HCT116 (cell line): Measurements from ENCODE around the gene ARL15. TPM values are rescaled to one million over a fixed set of nuclear protein-coding genes. Genes with fewer than 3 reads are reported as not detected.

Source experiments
- ATAC-seq: fragments of 200-7000 bp; cut with Tn5 transposase; 2 replicates; pipeline ENCODE4 v1.9.1; 2020; ENCODE audit warnings: mild to moderate bottlenecking, moderate library complexity
- BruUV-seq: library from RNA; stranded (reverse); fragments of 400-500 nt; replicated peaks from 2 replicates; lab custom pipeline; 2021; lab: Mats Ljungman, UMichigan
- CTCF ChIA-PET: fragments of 300-600 bp; sonication (Branson Sonifier 250); formaldehyde crosslinking; loops from one replicate; lab custom pipeline; 2021; ENCODE audit warnings: antibody characterized with exemption; lab: Charles Lee
- POLR2A ChIA-PET: fragments of 300-600, 350-600 bp; sonication (Branson Sonifier 250); formaldehyde crosslinking; loops from one replicate; lab custom pipeline; 2021; ENCODE audit warnings: antibody characterized with exemption; lab: Charles Lee
- RAD21 ChIA-PET, 2 experiments: fragments of 300-600 bp; sonication (Branson Sonifier 250); formaldehyde crosslinking; loops; one replicate each; lab custom pipeline; 2023; ENCODE audit warnings: low total read pairs in 2 of 2; ENCODE audit not compliant: uncharacterized antibody in 2 of 2, unreplicated experiment in 2 of 2, low non-redundant PET in 1 of 2; lab: Charles Lee
- DNase-seq: peaks from one replicate; pipeline ENCODE4 v3.0.0-alpha.2; 2010; ENCODE audit warnings: low read depth, low spot score
- H2AFZ ChIP-seq: fragments of 200-600 bp; shearing (Covaris generic), sonication (generic); 2 replicates; pipeline ENCODE4 v1.6.1; 2017; ENCODE audit warnings: low read depth, mixed run types, mixed read lengths, antibody characterized with exemption, low read length; ENCODE audit not compliant: poor library complexity, severe bottlenecking
- H3K27ac ChIP-seq: 2 replicates; pipeline ENCODE4 v1.5.1; 2012; ENCODE audit warnings: low read depth, low read length
- H3K27me3 ChIP-seq: fragments of 200-600 bp; sonication (generic); 2 replicates; pipeline ENCODE4 v1.6.1; 2016; ENCODE audit warnings: mixed run types, low read length, mixed read lengths; ENCODE audit not compliant: insufficient read depth
- H3K36me3 ChIP-seq, 2 experiments: fragments of 200-500 bp in 1 of 2; fragments of 200-600 bp in 1 of 2; sonication (Bioruptor generic) in 1 of 2; sonication (generic) in 1 of 2; 2 replicates each; pipeline versions ENCODE4 v1.5.1 to v1.6.1; 2014 to 2016; ENCODE audit warnings: low read length in 2 of 2, inconsistent platforms in 1 of 2, mixed read lengths in 1 of 2, mixed run types in 1 of 2; ENCODE audit not compliant: insufficient read depth in 2 of 2, control insufficient read depth in 1 of 2
- H3K4me1 ChIP-seq, 2 experiments: fragments of 200-600 bp in 1 of 2; sonication (generic) in 1 of 2; 2 replicates each; pipeline versions ENCODE4 v1.5.1 to v1.6.1; 2012 to 2017; ENCODE audit warnings: low read length in 2 of 2, inconsistent platforms in 1 of 2, mild to moderate bottlenecking in 1 of 2, mixed read lengths in 1 of 2, mixed run types in 1 of 2, moderate library complexity in 1 of 2; ENCODE audit not compliant: insufficient read depth in 2 of 2, control insufficient read depth in 1 of 2
- H3K4me2 ChIP-seq: fragments of 200-600 bp; sonication (generic); 2 replicates; pipeline ENCODE4 v1.6.1; 2017; ENCODE audit warnings: mixed run types, low read length, mixed read lengths
- H3K4me3 ChIP-seq, 2 experiments: fragments of 200-600 bp in 1 of 2; sonication (generic) in 1 of 2; replicated peaks in 1 of 2; 2 replicates each; pipeline ENCODE4 v1.5.1; 2011 to 2016; ENCODE audit warnings: low read length in 2 of 2, control low read depth in 1 of 2, low read depth in 1 of 2, mild to moderate bottlenecking in 1 of 2, mixed read lengths in 1 of 2, mixed run types in 1 of 2
- H3K79me2 ChIP-seq: fragments of 200-600 bp; sonication (generic); 2 replicates; pipeline ENCODE4 v1.6.1; 2017; ENCODE audit warnings: mild to moderate bottlenecking, mixed run types, low read length, moderate library complexity, mixed read lengths; ENCODE audit not compliant: insufficient read depth
- H3K9ac ChIP-seq: fragments of 200-600 bp; sonication (generic); 2 replicates; pipeline ENCODE4 v1.6.1; 2016; ENCODE audit warnings: low read length, mixed read lengths
- H3K9me2 ChIP-seq: fragments of 200-600 bp; sonication (generic), shearing (Covaris generic); 2 replicates; pipeline ENCODE4 v1.6.1; 2017; ENCODE audit warnings: mixed run types, mild to moderate bottlenecking, moderate library complexity; ENCODE audit not compliant: insufficient read depth
- H3K9me3 ChIP-seq, 2 experiments: fragments of 200-500 bp in 1 of 2; fragments of 200-600 bp in 1 of 2; sonication (Bioruptor generic) in 1 of 2; sonication (generic) in 1 of 2; 2 replicates each; pipeline ENCODE4 v1.6.1; 2014 to 2017; ENCODE audit warnings: low read length in 2 of 2, mixed read lengths in 2 of 2, inconsistent platforms in 1 of 2, low read depth in 1 of 2, mild to moderate bottlenecking in 1 of 2, mixed run types in 1 of 2, moderate library complexity in 1 of 2; ENCODE audit not compliant: control insufficient read depth in 1 of 2, insufficient read depth in 1 of 2
- H4K20me1 ChIP-seq: fragments of 200-600 bp; sonication (generic), shearing (Covaris generic); 2 replicates; pipeline ENCODE4 v1.6.1; 2017; ENCODE audit warnings: mixed run types, mild to moderate bottlenecking, moderate library complexity; ENCODE audit not compliant: insufficient read depth
- CBX3 ChIP-seq: IDR thresholded peaks from 2 replicates; pipeline ENCODE4 v1.6.1; 2012; ENCODE audit warnings: low read depth
- CEBPB ChIP-seq: IDR thresholded peaks from 2 replicates; pipeline ENCODE4 v1.6.1; 2012; ENCODE audit warnings: low read depth
- ELF1 ChIP-seq: IDR thresholded peaks from 2 replicates; pipeline ENCODE4 v1.6.1; 2012; ENCODE audit warnings: low read depth, borderline replicate concordance
- EZH2 ChIP-seq: fragments of 200-600 bp; sonication (generic); IDR thresholded peaks from 2 replicates; pipeline ENCODE4 v1.6.1; 2017; ENCODE audit warnings: antibody characterized with exemption, mixed run types
- EZH2phosphoT487 ChIP-seq: fragments of 200-600 bp; IDR thresholded peaks from 2 replicates; pipeline ENCODE4 v1.6.1; 2018; ENCODE audit warnings: antibody characterized with exemption, borderline replicate concordance
- JUND ChIP-seq: IDR thresholded peaks from 2 replicates; pipeline ENCODE4 v1.6.1; 2012
- POLR2A ChIP-seq: IDR thresholded peaks from 2 replicates; pipeline ENCODE4 v1.7.0; 2011; ENCODE audit warnings: borderline replicate concordance; ENCODE audit not compliant: insufficient read depth, insufficient read length; ENCODE audit errors: extremely low read depth
- SIN3A ChIP-seq: IDR thresholded peaks from 2 replicates; pipeline ENCODE4 v1.6.1; 2012; ENCODE audit warnings: low read depth
- SP1 ChIP-seq: IDR thresholded peaks from 2 replicates; pipeline ENCODE4 v1.6.1; 2012; ENCODE audit warnings: low read depth
- SRF ChIP-seq: IDR thresholded peaks from 2 replicates; pipeline ENCODE4 v1.6.1; 2012; ENCODE audit warnings: low read depth
- TCF7L2 ChIP-seq: IDR thresholded peaks from 2 replicates; pipeline ENCODE4 v1.7.0; 2011; ENCODE audit warnings: borderline replicate concordance, inconsistent platforms; ENCODE audit not compliant: insufficient read depth, insufficient read length; ENCODE audit errors: extremely low read depth
- ZFX ChIP-seq: fragments of 450-650 bp; IDR thresholded peaks from 2 replicates; pipeline ENCODE4 v1.6.1; 2017
- ZNF274 ChIP-seq: fragments of 200-500 bp; sonication (Bioruptor generic); IDR thresholded peaks from 2 replicates; pipeline ENCODE4 v1.6.1; 2014; ENCODE audit warnings: mild to moderate bottlenecking, low read depth, low read length, inconsistent platforms
- intact Hi-C: fragments of 100-400 bp; cut with micrococcal nuclease; formaldehyde crosslinking; loops from 2 replicates; pipeline ENCODE4 v1.10.0; 2022
- total RNA-seq: library from RNA; stranded (reverse); gene quantifications from one replicate; pipeline ENCODE4 v1.2.1, GENCODE V29; 2021; ENCODE audit not compliant: unreplicated experiment
- TF ChIP-seq, protein P1 (sequence below): IDR thresholded peaks from 2 replicates; pipeline ENCODE4 v1.6.1; 2011; ENCODE audit warnings: mild to moderate bottlenecking, low read length, moderate library complexity; ENCODE audit not compliant: insufficient replicate concordance; ENCODE audit errors: extremely low read depth
- TF ChIP-seq, protein P2 (sequence below): IDR thresholded peaks from 2 replicates; pipeline ENCODE4 v1.6.1; 2012
- TF ChIP-seq, protein P3 (sequence below): IDR thresholded peaks from 2 replicates; pipeline ENCODE4 v1.6.1; 2012

Gene ARL15
- total RNA-seq, 1 experiment from 2014 or later, result 15.0 TPM

GRCh38 chr5:53928641-53929040 is 381.7 kb downstream of the ARL15 start:
- H2AFZ ChIP-seq, result no peak overlapping the region
- BruUV-seq, result no TSS peak
- H3K4me3 ChIP-seq, result no peak overlapping the region
- ChIA-PET CTCF (no interaction called here), RAD21 (no interaction called here), POLR2A (no interaction called here)
- no peaks in the 10 kb centered on the region for H3K79me2 ChIP-seq
- H3K27me3 ChIP-seq, result no peaks in the 10 kb centered on the region
- intact Hi-C loops, result no loop called here
- H3K9me3 ChIP-seq, result no peaks in the 10 kb centered on the region
- no peak overlapping the region for H3K9ac ChIP-seq
- ATAC-seq (no peak), DNase-seq (no peak)
- H3K4me2 ChIP-seq, result no peak overlapping the region
- H3K4me1 ChIP-seq, result no peaks in the 10 kb centered on the region
- no peaks in the 10 kb centered on the region for H4K20me1 ChIP-seq
- H3K36me3 ChIP-seq, result no peaks in the 10 kb centered on the region
- H3K9me2 ChIP-seq, result no peaks in the 10 kb centered on the region
- no peak overlapping the region for H3K27ac ChIP-seq
- no peak for TF ChIP-seq POLR2A
- no peak for TF ChIP-seq EZH2phosphoT487
- TF ChIP-seq CBX3, result no peak
- TF ChIP-seq SRF, result no peak
- no peak for TF ChIP-seq SIN3A
- no peak for TF ChIP-seq ZNF274
- TF ChIP-seq, protein P1, sequence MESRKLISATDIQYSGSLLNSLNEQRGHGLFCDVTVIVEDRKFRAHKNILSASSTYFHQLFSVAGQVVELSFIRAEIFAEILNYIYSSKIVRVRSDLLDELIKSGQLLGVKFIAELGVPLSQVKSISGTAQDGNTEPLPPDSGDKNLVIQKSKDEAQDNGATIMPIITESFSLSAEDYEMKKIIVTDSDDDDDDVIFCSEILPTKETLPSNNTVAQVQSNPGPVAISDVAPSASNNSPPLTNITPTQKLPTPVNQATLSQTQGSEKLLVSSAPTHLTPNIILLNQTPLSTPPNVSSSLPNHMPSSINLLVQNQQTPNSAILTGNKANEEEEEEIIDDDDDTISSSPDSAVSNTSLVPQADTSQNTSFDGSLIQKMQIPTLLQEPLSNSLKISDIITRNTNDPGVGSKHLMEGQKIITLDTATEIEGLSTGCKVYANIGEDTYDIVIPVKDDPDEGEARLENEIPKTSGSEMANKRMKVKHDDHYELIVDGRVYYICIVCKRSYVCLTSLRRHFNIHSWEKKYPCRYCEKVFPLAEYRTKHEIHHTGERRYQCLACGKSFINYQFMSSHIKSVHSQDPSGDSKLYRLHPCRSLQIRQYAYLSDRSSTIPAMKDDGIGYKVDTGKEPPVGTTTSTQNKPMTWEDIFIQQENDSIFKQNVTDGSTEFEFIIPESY, result no peak
- TF ChIP-seq ELF1, result no peak
- TF ChIP-seq TCF7L2, result no peak
- no peak for TF ChIP-seq EZH2
- TF ChIP-seq SP1, result no peak
- TF ChIP-seq, protein P2, sequence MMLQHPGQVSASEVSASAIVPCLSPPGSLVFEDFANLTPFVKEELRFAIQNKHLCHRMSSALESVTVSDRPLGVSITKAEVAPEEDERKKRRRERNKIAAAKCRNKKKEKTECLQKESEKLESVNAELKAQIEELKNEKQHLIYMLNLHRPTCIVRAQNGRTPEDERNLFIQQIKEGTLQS, result no peak
- TF ChIP-seq, protein P3, sequence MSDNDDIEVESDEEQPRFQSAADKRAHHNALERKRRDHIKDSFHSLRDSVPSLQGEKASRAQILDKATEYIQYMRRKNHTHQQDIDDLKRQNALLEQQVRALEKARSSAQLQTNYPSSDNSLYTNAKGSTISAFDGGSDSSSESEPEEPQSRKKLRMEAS, result no peak
- no peak for TF ChIP-seq JUND
- TF ChIP-seq CEBPB, result no peak
- TF ChIP-seq ZFX, result no peak
